HG02678 (cell line): Measurements from ENCODE around the gene KDM4B.
"Not testable (repeated sequence)": the region's sequence is repeated elsewhere in the genome, so short reads cannot be mapped to it uniquely, and the experiment has no call there.

ENCODE experiments used
- ATAC-seq: cut with Tn5 transposase; IDR thresholded peaks from one replicate; pipeline ENCODE4 v1.9.1; 2021; ENCODE audit warnings: mild to moderate bottlenecking, moderate library complexity; ENCODE audit not compliant: unreplicated experiment

KDM4B gene

GRCh38 chr19:5011476-5012238, 42.7 kb downstream of the KDM4B start:
- ATAC-seq: no peak

GRCh38 chr19:5012688-5013457, 44.0 kb downstream of the KDM4B start:
- no peak for ATAC-seq

DNA sequence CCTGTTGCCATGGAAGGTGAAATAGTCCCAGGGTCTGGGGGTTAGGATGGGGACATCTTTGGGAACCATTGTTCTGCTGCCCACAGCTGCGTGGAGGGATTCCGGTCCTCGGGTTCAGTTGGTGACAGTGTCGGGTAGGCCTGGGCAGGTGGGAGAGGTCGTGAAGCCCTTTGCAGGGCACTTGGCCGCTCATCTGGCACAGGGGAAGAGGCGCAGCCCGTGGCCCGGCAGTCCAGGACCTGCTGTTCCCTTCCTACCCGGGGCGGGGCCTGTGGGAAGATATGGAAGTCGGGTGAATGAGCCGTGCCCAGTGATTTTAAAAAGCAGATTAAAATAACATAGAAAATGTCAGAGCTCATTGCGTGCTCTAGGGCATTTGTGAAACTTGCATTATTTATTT, 44.8 kb downstream of the KDM4B start:
- ATAC-seq: no peak

DNA sequence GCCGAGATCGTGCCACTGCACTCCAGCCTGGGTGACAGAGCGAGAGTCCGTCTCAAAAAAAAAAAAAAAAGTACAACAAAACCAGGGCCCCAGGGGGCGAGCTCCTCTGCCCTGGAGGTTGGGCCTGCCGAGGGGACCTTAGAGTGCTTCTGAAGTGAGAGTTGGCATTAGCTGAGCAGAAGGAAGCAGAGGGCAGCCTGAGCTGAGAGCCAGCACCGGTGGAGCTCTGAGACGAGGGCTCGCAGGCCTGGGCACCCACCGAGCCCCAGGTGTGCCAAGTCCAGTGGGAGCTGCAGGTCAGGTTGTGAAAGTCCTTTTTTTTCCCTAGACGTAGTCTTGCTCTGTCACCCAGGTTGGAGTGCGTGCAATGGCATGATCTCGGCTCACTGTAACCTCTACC, 46.0 kb downstream of the KDM4B start:
- no peak for ATAC-seq

GRCh38 chr19:5016268-5016667, 47.4 kb downstream of the KDM4B start:
- no peak for ATAC-seq

DNA sequence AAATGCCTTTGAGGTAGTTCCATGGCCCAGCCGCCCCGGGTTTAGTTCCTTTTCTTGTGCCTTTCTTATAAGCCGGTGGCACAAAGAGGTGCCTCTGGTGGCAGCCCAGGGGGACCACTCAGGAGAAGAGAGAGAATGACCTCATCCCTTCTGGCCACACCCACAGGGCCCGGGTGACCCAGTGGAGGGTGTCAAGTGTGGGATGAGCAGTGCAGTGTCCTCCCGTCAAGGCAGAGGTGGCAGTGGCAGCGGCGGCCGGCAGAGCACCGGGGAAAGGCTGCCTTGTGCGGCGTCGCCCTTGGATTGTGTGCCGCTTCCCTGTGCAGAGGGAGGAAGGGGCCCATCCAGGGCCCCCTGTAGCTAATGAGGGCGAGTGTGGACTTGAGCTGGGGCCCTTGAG, 47.9 kb downstream of the KDM4B start:
- no peak for ATAC-seq

DNA sequence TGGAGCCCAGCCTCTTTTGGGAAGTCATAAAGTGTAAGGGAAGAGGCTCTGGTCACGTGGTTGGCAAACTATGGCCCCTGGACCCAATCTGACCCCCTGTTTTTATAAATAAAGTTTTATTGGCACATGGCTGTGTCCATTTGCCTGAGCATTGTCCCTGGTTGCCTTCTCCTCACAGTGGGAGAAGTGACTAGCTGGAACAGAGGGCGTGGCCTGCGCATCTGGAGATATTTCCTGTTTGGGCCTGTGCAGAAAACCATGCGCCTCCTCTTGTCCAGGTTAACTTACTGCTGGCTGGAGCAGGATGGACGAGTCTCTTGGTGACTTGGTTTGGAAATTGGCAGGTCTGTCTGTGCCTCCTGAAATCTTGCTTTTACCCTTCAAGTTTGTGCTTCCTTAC, 48.3 kb downstream of the KDM4B start:
- ATAC-seq: no peak

- no peak for ATAC-seq
Observed at GRCh38 chr19:5018224-5019015, 49.5 kb downstream of the KDM4B start.

- ATAC-seq: no peak
Observed at GRCh38 chr19:5020368-5020767, 51.5 kb downstream of the KDM4B start.

- no peak for ATAC-seq
Observed at GRCh38 chr19:5021046-5021445, 52.1 kb downstream of the KDM4B start.

- ATAC-seq: no peak
Observed at GRCh38 chr19:5022066-5022860, 53.4 kb downstream of the KDM4B start.

- ATAC-seq: no peak
Observed at GRCh38 chr19:5023128-5023571, 54.2 kb downstream of the KDM4B start.

- ATAC-seq: no peak
Observed at GRCh38 chr19:5024282-5024681, 55.4 kb downstream of the KDM4B start.

GRCh38 chr19:5025027-5025426, 56.1 kb downstream of the KDM4B start:
- ATAC-seq: no peak

DNA sequence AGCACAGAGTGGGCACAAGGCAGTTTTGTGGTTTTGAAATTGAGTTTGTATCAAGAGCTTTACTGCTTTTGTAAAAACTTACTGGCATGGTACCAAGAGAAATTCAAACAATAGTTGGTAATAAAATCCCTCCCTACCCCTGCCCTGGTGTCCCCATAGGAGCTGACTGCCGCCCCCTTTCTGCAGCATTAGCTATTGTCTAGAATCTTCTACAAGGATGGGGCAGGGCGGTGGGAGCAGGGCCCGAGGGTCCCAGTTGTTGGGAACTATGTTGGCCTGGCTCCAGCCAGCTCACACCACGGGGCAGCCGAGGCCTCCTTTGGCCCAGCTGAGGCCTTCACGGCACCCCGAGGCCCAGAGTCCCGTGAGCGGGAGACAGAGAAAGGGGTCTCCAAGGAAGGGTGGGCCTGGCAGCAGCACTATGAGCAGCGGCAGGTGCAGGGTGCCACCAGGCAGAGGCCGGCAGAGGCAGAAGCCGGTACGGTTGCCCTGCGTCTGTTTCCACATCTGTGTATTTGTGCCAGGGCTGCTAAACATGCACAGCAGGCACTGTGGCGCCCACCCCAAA, 57.9 kb downstream of the KDM4B start:
- no peak for ATAC-seq

GRCh38 chr19:5028229-5028886, 59.4 kb downstream of the KDM4B start:
- no peak for ATAC-seq

DNA sequence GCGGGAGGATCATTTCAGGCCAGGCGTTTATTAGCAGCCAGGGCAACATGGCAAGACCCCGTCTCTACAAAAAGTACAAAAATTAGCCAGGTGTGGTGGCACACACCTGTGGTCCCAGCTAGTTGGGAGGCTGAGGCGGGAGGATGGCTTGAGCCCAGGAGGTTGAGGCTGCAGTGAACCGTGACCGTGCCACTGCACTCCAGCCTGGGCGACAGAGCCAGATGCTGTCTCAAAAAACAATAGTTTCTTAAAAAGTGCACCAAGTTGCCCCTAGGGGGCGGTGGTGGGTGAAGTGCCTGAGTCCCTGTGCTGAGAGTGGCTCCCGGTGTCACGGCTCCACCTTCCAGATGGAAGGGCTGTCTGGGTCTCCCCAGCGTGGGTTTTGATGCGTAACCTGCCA, 60.7 kb downstream of the KDM4B start:
- ATAC-seq: not testable (repeated sequence)

DNA sequence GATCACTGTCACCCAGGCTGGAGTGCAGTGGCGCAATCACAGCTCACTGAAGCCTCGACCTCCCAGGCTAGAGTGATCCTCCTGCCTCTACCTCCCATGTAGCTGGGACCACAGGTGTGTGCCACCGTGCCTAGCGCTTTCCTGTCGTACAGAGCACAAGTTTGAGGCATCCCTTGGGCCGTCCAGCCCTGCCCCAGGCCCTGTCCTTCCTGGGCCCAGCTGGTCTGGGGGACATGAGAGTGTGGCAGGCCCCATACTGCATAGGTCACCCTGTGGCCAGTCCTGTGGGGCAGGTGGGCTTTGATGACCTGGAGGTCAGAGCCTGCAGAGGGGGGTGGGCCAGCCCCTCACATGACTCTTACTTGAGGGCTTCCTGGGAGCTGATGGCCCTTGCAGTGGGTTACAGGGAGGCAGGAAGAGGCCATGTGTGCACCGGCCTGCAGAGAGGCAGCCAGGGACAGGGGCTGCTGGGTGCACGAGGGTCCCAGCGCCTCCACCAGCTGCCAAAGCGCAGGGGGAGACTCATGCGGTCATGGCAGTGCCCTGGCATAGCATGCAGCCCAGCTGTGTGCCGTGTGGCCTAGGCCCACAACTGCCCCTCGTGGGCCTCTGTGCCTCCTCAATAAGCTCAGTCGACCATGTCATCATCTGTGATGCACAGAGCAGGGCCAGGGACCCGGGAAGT, 61.4 kb downstream of the KDM4B start:
- no peak for ATAC-seq

DNA sequence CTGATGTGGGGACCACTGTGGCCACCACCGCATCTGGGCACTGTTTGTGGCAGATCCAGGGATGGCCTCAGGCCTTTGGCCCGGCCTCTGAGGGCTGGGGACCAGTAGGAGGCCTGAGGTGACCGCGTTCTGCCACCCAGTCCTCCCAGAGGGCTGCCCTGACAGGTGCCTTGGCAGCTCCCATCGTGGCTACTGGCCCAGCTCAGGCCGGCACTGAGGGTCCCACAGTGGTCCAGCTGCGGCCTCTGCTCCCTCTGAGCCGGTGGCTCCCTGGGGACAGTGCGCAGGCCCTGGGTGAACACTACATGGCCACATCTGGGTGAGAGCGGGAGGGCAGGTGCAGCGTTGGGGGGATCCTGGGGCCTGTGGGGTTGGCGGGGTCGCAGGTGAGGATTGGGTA, 61.9 kb downstream of the KDM4B start:
- ATAC-seq: no peak
